HEK293 (cell line): ENCODE data around the gene NYAP2.

Experiments used
- CTCF ChIA-PET: fragments of 350-600 bp; formaldehyde crosslinking; extraction: SDS; loops from one replicate; lab custom pipeline; 2021; ENCODE audit warnings: antibody characterized with exemption; lab: Yijun Ruan, JAX
- POLR2A ChIA-PET: fragments of 300-600 bp; formaldehyde crosslinking; extraction: SDS; loops from one replicate; lab custom pipeline; 2020; ENCODE audit warnings: antibody characterized with exemption, inconsistent platforms; lab: Yijun Ruan, JAX
- H3K27ac ChIP-seq: fragments of 200-500 bp; sonication (Bioruptor generic); 2 replicates; pipeline ENCODE4 v1.5.1; 2014; ENCODE audit warnings: low read depth, low read length, control low read depth, inconsistent platforms; ENCODE audit errors: extremely low read depth
- H3K36me3 ChIP-seq, 2 experiments: fragments of 200-500 bp in 1 of 2; sonication (Bioruptor generic) in 1 of 2; 1 replicate in 1 of 2; 2 replicates in 1 of 2; pipeline ENCODE4 v1.5.1; 2014 to 2017; ENCODE audit warnings: inconsistent platforms in 2 of 2, low read length in 2 of 2; ENCODE audit not compliant: control insufficient read depth in 2 of 2, insufficient read depth in 1 of 2
- H3K4me1 ChIP-seq: fragments of 200-500 bp; sonication (Bioruptor generic); 2 replicates; pipeline ENCODE4 v1.5.1; 2014; ENCODE audit warnings: mild to moderate bottlenecking, low read length, inconsistent platforms; ENCODE audit not compliant: control insufficient read depth, insufficient read depth
- H3K4me3 ChIP-seq: 2 replicates; pipeline ENCODE4 v1.5.1; 2011; ENCODE audit warnings: low read depth, mild to moderate bottlenecking, control low read depth, low read length, moderate library complexity
- H3K9me3 ChIP-seq: fragments of 200-500 bp; sonication (Bioruptor generic); 2 replicates; pipeline ENCODE4 v1.5.1; 2014; ENCODE audit warnings: low read depth, low read length, inconsistent platforms; ENCODE audit not compliant: control insufficient read depth, insufficient read depth
- BCL11A ChIP-seq: fragments of 450-650 bp; formaldehyde crosslinking; IDR thresholded peaks from 2 replicates; pipeline ENCODE4 v1.5.1; 2016; ENCODE audit warnings: low read depth, missing biosample characterization, missing genetic modification characterization
- GLI2 ChIP-seq: fragments of 450-650 bp; formaldehyde crosslinking; IDR thresholded peaks from 2 replicates; pipeline ENCODE4; 2017; ENCODE audit warnings: missing biosample characterization, missing genetic modification characterization, low read depth, borderline replicate concordance
- HOXD13 ChIP-seq: sonication (generic); formaldehyde crosslinking; IDR thresholded peaks from 2 replicates; pipeline ENCODE4 v1.8.0; 2022; ENCODE audit warnings: missing genetic modification reagents, borderline replicate concordance
- KLF10 ChIP-seq: fragments of 450-650 bp; IDR thresholded peaks from 2 replicates; pipeline ENCODE4 v1.5.1; 2018; ENCODE audit warnings: missing biosample characterization, mild to moderate bottlenecking, missing genetic modification characterization
- YY2 ChIP-seq: fragments of 450-650 bp; formaldehyde crosslinking; IDR thresholded peaks from 2 replicates; pipeline ENCODE4 v1.5.1; 2016; ENCODE audit warnings: missing biosample characterization, missing genetic modification characterization
- ZBTB17 ChIP-seq: fragments of 450-650 bp; formaldehyde crosslinking; IDR thresholded peaks from 2 replicates; pipeline ENCODE4 v1.5.1; 2016; ENCODE audit warnings: missing biosample characterization, missing genetic modification characterization
- ZBTB48 ChIP-seq: fragments of 450-650 bp; formaldehyde crosslinking; IDR thresholded peaks from 2 replicates; pipeline ENCODE4 v1.5.1; 2016; ENCODE audit warnings: missing biosample characterization, missing genetic modification characterization
- ZFP3 ChIP-seq: fragments of 450-650 bp; formaldehyde crosslinking; IDR thresholded peaks from 2 replicates; pipeline ENCODE4 v1.5.1; 2016; ENCODE audit warnings: low read depth, missing biosample characterization, missing genetic modification characterization
- ZFP69B ChIP-seq: fragments of 450-650 bp; formaldehyde crosslinking; IDR thresholded peaks from 2 replicates; pipeline ENCODE4 v1.5.1; 2016; ENCODE audit warnings: missing biosample characterization, missing genetic modification characterization
- ZIC2 ChIP-seq: fragments of 450-650 bp; formaldehyde crosslinking; IDR thresholded peaks from 2 replicates; pipeline ENCODE4 v1.5.1; 2016; ENCODE audit warnings: missing biosample characterization, missing genetic modification characterization
- ZNF121 ChIP-seq: fragments of 450-650 bp; formaldehyde crosslinking; IDR thresholded peaks from 2 replicates; pipeline ENCODE4 v1.5.1; 2016; ENCODE audit warnings: missing biosample characterization, missing genetic modification characterization
- ZNF155 ChIP-seq: fragments of 450-650 bp; formaldehyde crosslinking; IDR thresholded peaks from 2 replicates; pipeline ENCODE4 v1.5.1; 2016; ENCODE audit warnings: missing biosample characterization, missing genetic modification characterization
- ZNF266 ChIP-seq: fragments of 450-650 bp; formaldehyde crosslinking; IDR thresholded peaks from 2 replicates; pipeline ENCODE4 v1.5.1; 2016; ENCODE audit warnings: missing biosample characterization, missing genetic modification characterization, low read depth
- ZNF354C ChIP-seq: fragments of 450-650 bp; formaldehyde crosslinking; IDR thresholded peaks from 2 replicates; pipeline ENCODE4 v1.5.1; 2016; ENCODE audit warnings: missing biosample characterization, missing genetic modification characterization, low read depth, borderline replicate concordance
- ZNF514 ChIP-seq: fragments of 450-650 bp; formaldehyde crosslinking; IDR thresholded peaks from 2 replicates; pipeline ENCODE4 v1.5.1; 2016; ENCODE audit warnings: missing biosample characterization, missing genetic modification characterization
- ZNF555 ChIP-seq: fragments of 450-650 bp; formaldehyde crosslinking; conservative IDR thresholded peaks from 2 replicates; pipeline ENCODE4 v1.5.1; 2017; ENCODE audit warnings: missing biosample characterization, mild to moderate bottlenecking, missing genetic modification characterization, inconsistent platforms
- ZNF560 ChIP-seq: fragments of 450-650 bp; formaldehyde crosslinking; IDR thresholded peaks from 2 replicates; pipeline ENCODE4 v1.5.1; 2017; ENCODE audit warnings: missing biosample characterization, missing genetic modification characterization, borderline replicate concordance
- ZNF621 ChIP-seq: fragments of 450-650 bp; formaldehyde crosslinking; IDR thresholded peaks from 2 replicates; pipeline ENCODE4 v1.5.1; 2017; ENCODE audit warnings: missing biosample characterization, missing genetic modification characterization
- ZNF664 ChIP-seq: fragments of 450-650 bp; formaldehyde crosslinking; IDR thresholded peaks from 2 replicates; pipeline ENCODE4 v1.5.1; 2016; ENCODE audit warnings: missing biosample characterization, missing genetic modification characterization
- ZNF701 ChIP-seq: fragments of 450-650 bp; formaldehyde crosslinking; IDR thresholded peaks from 2 replicates; pipeline ENCODE4 v1.5.1; 2016; ENCODE audit warnings: missing biosample characterization, missing genetic modification characterization
- ZSCAN23 ChIP-seq: fragments of 450-650 bp; formaldehyde crosslinking; IDR thresholded peaks from 2 replicates; pipeline ENCODE4 v1.5.1; 2016; ENCODE audit warnings: missing biosample characterization, missing genetic modification characterization
- TF ChIP-seq, protein P1 (sequence below): fragments of 450-650 bp; formaldehyde crosslinking; IDR thresholded peaks from 2 replicates; pipeline ENCODE4 v1.5.1; 2016; ENCODE audit warnings: missing biosample characterization, missing genetic modification characterization
- TF ChIP-seq, protein P2 (sequence below): fragments of 450-650 bp; formaldehyde crosslinking; IDR thresholded peaks from 2 replicates; pipeline ENCODE4 v1.5.1; 2016; ENCODE audit warnings: missing biosample characterization, missing genetic modification characterization
- TF ChIP-seq, protein P3 (sequence below): fragments of 450-650 bp; formaldehyde crosslinking; IDR thresholded peaks from 2 replicates; pipeline ENCODE4 v1.5.1; 2016; ENCODE audit warnings: missing biosample characterization, missing genetic modification characterization

The NYAP2 gene

DNA sequence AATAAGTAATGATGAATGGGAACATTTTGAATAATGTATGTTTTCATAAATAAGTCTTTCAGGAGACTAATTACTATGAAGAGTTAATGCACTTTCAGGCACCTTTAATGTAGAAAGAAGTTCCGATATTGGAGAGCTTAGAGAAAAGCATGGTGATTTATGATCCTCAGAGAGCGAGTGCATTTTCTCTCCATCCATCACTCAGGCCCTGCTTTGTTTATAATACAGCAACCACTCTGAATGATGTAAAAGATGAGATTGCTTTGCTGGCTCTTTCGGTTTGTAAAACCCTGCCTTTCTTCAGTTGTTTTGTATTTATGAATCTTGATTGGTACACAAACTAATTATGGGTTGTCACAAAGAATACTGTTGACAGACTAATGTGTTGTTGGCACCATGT, 132.0 kb downstream of the NYAP2 start (continued):
- no peak for TF ChIP-seq ZIC2 (tag by site-specific recombination)
- TF ChIP-seq, all 188 proteins: peak for 0

DNA sequence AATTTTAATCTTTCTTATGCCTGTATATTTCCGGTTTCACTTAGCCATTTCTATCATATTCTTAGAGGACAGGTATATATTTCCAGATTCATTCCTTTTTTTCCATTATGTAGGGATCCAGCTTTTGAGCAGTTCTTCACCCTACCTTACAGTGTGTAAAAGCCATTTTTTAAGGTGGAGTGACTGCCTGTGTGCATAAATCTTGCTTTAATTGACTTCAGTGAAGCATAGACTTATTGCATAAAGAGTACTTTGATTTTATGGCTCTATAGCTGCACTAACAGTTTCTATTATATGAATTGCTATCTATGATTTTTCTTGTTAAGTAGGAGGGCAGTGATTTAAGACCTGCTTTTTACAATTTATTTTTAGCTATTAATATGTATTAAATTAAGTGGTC, 132.6 kb downstream of the NYAP2 start:
- ChIA-PET POLR2A (no interaction called here), CTCF (no interaction called here)
- Histone ChIP-seq H3K4me3 (no peak overlapping the region), H3K36me3 (no peaks in the 10 kb centered on the region), H3K4me1 (no peaks in the 10 kb centered on the region), H3K9me3 (no peaks in the 10 kb centered on the region), H3K27ac (no peak overlapping the region)
- TF ChIP-seq, protein P1, sequence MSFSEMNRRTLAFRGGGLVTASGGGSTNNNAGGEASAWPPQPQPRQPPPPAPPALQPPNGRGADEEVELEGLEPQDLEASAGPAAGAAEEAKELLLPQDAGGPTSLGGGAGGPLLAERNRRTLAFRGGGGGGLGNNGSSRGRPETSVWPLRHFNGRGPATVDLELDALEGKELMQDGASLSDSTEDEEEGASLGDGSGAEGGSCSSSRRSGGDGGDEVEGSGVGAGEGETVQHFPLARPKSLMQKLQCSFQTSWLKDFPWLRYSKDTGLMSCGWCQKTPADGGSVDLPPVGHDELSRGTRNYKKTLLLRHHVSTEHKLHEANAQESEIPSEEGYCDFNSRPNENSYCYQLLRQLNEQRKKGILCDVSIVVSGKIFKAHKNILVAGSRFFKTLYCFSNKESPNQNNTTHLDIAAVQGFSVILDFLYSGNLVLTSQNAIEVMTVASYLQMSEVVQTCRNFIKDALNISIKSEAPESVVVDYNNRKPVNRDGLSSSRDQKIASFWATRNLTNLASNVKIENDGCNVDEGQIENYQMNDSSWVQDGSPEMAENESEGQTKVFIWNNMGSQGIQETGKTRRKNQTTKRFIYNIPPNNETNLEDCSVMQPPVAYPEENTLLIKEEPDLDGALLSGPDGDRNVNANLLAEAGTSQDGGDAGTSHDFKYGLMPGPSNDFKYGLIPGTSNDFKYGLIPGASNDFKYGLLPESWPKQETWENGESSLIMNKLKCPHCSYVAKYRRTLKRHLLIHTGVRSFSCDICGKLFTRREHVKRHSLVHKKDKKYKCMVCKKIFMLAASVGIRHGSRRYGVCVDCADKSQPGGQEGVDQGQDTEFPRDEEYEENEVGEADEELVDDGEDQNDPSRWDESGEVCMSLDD (tag by site-specific recombination), result no peak
- TF ChIP-seq GLI2 (tag by site-specific recombination), result no peak
- TF ChIP-seq KLF10 (tag by site-specific recombination), result no peak
- TF ChIP-seq ZSCAN23, result no peak
- no peak for TF ChIP-seq ZNF354C (tag by site-specific recombination)
- no peak for TF ChIP-seq BCL11A
- no peak for TF ChIP-seq ZFP69B (tag by site-specific recombination)
- TF ChIP-seq ZBTB48 (tag by site-specific recombination), result no peak
- TF ChIP-seq, protein P2, sequence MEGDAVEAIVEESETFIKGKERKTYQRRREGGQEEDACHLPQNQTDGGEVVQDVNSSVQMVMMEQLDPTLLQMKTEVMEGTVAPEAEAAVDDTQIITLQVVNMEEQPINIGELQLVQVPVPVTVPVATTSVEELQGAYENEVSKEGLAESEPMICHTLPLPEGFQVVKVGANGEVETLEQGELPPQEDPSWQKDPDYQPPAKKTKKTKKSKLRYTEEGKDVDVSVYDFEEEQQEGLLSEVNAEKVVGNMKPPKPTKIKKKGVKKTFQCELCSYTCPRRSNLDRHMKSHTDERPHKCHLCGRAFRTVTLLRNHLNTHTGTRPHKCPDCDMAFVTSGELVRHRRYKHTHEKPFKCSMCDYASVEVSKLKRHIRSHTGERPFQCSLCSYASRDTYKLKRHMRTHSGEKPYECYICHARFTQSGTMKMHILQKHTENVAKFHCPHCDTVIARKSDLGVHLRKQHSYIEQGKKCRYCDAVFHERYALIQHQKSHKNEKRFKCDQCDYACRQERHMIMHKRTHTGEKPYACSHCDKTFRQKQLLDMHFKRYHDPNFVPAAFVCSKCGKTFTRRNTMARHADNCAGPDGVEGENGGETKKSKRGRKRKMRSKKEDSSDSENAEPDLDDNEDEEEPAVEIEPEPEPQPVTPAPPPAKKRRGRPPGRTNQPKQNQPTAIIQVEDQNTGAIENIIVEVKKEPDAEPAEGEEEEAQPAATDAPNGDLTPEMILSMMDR, result no peak

DNA sequence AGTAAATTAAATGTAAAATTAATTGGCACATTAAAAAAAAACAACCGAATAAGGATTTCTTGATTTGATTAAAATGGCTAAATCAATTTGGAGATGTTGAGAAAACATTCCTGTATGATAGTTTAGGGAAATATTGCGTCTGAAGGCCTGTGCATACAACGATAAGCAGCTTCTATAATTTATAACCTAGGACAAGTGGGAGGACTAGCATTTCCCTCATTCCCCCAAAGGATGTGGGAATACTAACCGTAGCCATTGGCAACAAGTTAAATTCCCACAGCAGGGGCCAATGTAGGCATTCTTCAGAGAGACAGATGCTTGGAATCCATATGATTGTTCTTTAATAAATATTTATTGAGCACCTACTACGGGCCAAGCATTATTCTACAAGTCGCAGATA, 134.5 kb downstream of the NYAP2 start:
- H3K36me3 ChIP-seq, result no peaks in the 10 kb centered on the region
- CTCF ChIA-PET, result no interaction called here
- POLR2A ChIA-PET, result no interaction called here
- H3K27ac ChIP-seq, result no peak overlapping the region
- H3K4me3 ChIP-seq, result no peak overlapping the region
- H3K4me1 ChIP-seq, result no peaks in the 10 kb centered on the region
- H3K9me3 ChIP-seq, result no peaks in the 10 kb centered on the region
- TF ChIP-seq ZNF621 (tag by site-specific recombination) (no peak), ZBTB17 (no peak), ZNF514 (no peak), ZNF121 (tag by site-specific recombination) (no peak), ZNF555 (tag by site-specific recombination) (no peak), ZNF266 (tag by site-specific recombination) (no peak), ZNF155 (no peak)

DNA sequence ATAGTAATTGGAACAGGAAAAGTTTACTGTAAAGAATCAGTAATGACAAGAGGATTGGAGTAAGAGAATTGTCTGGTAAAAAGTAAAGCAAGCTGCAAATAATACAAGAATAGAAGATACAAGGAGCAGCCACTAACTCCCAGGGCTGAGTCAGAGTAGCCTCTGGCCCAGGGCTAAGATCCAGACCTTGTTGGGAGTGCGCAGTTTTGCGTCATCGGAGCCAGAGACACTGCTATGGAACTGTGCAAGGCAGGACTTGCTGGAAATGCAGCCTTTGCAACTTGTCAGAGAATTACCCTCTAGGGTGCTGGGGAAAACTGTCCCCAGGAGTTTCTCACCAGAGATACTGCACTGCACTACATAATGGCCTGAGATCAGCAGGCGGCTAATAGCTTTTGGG, 135.2 kb downstream of the NYAP2 start:
- H3K9me3 ChIP-seq, result no peaks in the 10 kb centered on the region
- no peak overlapping the region for H3K4me3 ChIP-seq
- no peaks in the 10 kb centered on the region for H3K4me1 ChIP-seq
- H3K27ac ChIP-seq, result no peak overlapping the region
- no peaks in the 10 kb centered on the region for H3K36me3 ChIP-seq
- CTCF ChIA-PET, result no interaction called here
- POLR2A ChIA-PET, result no interaction called here
- no peak for TF ChIP-seq YY2 (tag by site-specific recombination)
- TF ChIP-seq ZNF701, result no peak
- TF ChIP-seq HOXD13 (CRISPR knock-in tag), result no peak
- TF ChIP-seq, protein P1 (tag by site-specific recombination), result no peak
- no peak for TF ChIP-seq ZFP3
- TF ChIP-seq ZNF560 (tag by site-specific recombination), result no peak
- TF ChIP-seq, protein P3, sequence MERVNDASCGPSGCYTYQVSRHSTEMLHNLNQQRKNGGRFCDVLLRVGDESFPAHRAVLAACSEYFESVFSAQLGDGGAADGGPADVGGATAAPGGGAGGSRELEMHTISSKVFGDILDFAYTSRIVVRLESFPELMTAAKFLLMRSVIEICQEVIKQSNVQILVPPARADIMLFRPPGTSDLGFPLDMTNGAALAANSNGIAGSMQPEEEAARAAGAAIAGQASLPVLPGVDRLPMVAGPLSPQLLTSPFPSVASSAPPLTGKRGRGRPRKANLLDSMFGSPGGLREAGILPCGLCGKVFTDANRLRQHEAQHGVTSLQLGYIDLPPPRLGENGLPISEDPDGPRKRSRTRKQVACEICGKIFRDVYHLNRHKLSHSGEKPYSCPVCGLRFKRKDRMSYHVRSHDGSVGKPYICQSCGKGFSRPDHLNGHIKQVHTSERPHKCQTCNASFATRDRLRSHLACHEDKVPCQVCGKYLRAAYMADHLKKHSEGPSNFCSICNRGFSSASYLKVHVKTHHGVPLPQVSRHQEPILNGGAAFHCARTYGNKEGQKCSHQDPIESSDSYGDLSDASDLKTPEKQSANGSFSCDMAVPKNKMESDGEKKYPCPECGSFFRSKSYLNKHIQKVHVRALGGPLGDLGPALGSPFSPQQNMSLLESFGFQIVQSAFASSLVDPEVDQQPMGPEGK (tag by site-specific recombination), result no peak
- TF ChIP-seq KLF10 (tag by site-specific recombination), result no peak
- no peak for TF ChIP-seq ZNF664 (tag by site-specific recombination)
